ENCODE data around the gene MTA2. TPM values are rescaled to one million over a fixed set of nuclear protein-coding genes. Genes with fewer than 3 reads are reported as not detected.
A peak's percentile ranks its signal among the peaks of the same experiment; 100 is the strongest.
"Not testable (repeated sequence)": the region's sequence is repeated elsewhere in the genome, so short reads cannot be mapped to it uniquely, and the experiment has no call there.

Gene MTA2
- total RNA-seq, 1 experiment from 2014 or later, result 87.5 TPM

DNA sequence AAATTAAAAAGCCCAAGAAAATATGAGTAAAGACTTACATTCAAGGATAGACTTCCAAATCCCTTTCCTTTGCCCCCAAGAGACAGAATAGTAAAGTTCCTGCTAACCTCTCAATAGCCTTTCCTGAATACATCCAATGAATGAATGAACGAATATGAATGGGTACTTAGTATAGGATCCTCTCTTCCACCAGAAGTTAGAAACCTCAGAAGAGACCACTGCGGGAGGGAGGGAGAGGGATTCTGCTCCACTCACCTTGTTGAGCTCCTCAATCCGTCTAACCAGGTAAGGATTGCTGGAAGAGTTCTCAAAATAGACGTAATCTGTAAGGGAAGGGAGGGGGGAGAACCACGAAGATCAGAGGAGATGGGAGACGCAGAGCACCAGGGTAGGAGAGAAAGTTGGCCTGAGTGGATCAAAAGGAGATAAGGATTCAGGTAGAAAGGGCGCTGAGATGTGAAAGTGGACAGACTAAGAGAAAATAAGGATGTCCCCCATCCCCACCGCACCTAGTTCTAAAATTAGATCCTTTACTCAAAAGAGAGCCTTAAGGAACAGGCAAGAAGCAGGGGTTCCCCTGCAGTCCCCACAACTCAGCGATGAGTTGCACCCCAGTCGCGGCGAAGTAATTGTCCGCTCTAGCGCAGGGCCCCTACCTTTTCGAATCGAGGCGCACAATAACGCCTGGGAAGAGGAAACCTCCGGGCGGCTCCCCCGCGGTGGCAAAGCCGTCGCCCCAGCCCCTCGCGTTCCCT lies 1.1 kb downstream of the MTA2 start:
- DNase-seq (ENCODE audit: low read depth), result no peak
- in situ Hi-C loops (cut with HindIII; ENCODE audit: low pct_unique_long_range_greater_than_20kb, low sequenced_read_pairs), result no loop called here

DNA sequence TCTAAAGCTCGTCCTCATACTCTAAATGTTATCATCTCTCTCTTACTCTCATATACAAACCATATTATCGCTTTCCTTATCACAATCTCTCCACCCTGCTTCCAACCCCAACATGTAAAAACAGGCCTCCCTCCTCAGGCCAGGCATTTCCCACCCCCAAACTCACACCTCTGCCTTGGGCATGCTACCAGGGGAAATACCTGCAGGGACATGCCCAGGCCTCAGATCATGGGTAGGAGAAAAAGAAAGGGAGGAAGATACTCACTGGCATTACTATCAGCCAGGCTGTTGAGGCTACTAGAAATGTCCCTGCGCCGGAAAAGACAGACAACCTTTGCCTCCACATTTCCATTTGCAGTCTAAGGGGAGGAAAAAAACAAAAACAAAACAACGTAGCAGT lies 1.8 kb downstream of the MTA2 start:
- in situ Hi-C loops (cut with HindIII; ENCODE audit: low pct_unique_long_range_greater_than_20kb, low sequenced_read_pairs), result no loop called here
- DNase-seq (ENCODE audit: low read depth), result no peak

DNA sequence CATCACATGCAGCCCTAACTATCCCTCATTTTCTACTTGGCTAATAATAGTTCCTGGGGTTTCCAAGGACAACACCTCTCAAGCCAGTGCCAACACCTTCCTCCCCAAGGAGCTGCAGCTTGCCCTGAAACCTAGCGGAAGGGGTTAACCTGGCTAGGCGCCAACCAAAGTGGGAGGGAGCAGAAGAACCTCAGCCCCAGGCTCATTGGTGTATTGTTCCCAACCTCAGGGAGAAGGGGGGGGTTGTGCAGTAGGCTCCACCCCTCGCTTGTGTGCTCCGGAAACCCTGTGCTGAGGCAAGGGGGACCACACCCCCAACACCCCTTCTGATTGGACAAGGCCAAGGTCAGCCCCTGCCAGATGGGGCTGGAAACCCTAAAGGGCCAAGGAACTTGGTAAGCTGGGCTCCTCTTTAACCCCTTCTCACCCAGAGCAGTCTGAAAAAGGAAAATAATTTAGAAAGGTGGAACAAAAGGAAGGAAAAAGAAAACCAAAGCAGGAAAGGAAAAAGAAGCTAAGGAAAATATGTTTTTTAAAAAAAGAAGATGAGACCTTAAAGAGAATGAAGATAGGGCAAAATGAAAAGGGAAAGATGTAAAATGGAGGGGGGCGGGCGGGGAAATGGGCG lies 2.5 kb downstream of the MTA2 start:
- in situ Hi-C loops (cut with HindIII; ENCODE audit: low pct_unique_long_range_greater_than_20kb, low sequenced_read_pairs), result no loop called here
- DNase-seq (ENCODE audit: low read depth), result peak; percentile 97

DNA sequence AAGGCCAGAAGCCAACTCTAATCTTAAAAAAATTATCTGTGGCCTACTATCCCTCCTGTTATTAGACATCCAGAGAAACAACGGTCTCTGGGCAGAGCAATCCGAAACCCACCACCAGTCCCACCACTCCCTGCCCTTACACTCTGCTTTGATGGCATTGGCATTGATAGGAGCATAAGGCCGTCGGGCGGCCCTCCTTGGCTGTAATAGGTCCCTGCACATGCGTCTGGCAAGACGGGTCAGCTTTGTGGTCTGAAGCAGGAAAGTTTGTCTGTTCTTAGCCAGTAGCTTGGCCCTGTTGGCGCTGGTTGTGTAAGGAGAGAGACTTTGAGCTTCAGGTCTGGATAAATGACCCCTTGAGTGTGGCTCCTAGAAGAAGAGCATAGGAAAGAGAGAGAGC lies 6.5 kb downstream of the MTA2 start:
- in situ Hi-C loops (cut with HindIII; ENCODE audit: low pct_unique_long_range_greater_than_20kb, low sequenced_read_pairs), result no loop called here
- DNase-seq (ENCODE audit: low read depth), result no peak

DNA sequence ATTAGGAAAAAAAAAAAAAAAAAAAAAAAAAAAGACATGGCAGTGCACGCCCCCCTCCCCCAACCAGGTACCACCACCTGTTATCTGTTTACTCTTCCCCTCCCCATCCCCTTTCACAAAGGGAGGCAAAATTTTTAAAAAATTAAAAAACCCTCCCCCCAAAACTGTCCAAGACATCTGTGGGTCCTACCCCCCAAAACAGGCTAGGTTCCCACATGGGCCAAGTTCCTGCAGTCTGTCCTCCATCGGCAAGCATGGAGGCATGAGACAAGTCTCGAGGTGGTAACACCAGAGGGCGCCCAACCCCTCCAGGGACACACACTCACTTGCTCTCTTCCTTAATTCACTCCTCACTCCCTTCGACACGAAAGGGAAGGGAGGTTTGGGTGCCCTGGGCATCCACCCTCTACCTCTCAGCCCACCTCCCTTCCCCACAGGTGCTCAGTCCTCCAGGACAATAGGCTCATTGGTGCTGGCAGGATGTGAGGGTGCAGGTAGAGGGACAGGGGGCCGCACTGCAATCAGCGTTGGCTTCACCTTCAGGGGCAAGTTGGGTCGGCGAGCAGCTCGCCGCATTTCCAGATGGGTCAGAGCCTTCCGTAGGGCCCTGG lies 8.1 kb downstream of the MTA2 start:
- in situ Hi-C loops (cut with HindIII; ENCODE audit: low pct_unique_long_range_greater_than_20kb, low sequenced_read_pairs), result no loop called here
- DNase-seq (ENCODE audit: low read depth), result no peak

DNA sequence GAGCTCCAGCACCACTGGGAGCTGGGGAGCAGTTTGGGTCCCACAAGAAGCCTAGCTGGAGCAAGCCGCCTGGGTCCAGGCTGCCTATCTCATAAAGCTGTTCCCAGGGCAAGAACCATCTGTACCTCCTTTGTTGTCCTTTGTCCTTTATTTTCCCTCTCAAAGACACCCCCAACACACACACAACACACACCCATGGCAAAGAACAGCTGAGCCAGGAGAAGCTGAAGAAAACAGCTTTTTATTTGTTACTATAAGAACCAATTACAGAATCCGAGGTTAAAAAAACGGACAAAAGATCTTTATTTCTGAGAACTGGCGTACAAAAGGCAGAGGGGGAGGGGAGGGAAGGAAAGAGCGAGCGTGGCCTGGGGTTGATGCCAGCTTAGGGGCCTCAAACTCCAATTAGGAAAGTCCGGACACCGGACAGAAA lies 8.7 kb downstream of the MTA2 start:
- DNase-seq (ENCODE audit: low read depth), result no peak
- in situ Hi-C loops (cut with HindIII; ENCODE audit: low pct_unique_long_range_greater_than_20kb, low sequenced_read_pairs), result no loop called here

DNA sequence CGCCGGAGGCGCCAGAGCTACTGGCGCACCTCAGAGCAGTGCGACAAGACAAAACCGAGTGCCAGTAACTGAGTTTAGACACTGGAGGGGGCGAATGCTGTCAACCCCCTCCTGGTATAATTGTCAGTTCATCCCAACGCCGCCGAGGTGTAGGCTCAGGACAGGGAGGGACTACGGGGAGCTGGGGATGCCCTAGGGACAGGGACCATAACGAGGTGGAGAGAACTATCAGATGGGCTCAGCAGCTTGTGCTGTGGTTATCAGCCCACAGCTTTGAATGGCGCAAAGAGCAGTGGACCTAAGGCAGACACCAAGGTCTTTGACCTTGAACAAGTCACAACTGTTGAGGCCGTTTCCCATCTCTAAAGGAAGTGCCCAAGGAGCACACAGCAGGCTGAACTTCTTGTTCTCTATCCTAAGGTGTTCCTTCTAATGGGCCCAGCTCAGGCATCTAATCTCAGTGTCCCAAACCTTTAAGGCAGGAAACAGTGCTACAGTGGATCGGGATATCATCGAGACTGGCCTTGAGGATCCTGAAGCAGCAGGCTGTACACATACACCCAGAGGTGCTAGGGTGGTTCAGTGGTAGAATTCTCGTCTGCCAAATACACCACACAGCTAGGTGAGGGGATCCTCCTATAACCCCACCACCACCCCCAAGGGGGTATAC lies 9.4 kb downstream of the MTA2 start:
- in situ Hi-C loops (cut with HindIII; ENCODE audit: low pct_unique_long_range_greater_than_20kb, low sequenced_read_pairs), result no loop called here
- no peak for DNase-seq (ENCODE audit: low read depth)

DNA sequence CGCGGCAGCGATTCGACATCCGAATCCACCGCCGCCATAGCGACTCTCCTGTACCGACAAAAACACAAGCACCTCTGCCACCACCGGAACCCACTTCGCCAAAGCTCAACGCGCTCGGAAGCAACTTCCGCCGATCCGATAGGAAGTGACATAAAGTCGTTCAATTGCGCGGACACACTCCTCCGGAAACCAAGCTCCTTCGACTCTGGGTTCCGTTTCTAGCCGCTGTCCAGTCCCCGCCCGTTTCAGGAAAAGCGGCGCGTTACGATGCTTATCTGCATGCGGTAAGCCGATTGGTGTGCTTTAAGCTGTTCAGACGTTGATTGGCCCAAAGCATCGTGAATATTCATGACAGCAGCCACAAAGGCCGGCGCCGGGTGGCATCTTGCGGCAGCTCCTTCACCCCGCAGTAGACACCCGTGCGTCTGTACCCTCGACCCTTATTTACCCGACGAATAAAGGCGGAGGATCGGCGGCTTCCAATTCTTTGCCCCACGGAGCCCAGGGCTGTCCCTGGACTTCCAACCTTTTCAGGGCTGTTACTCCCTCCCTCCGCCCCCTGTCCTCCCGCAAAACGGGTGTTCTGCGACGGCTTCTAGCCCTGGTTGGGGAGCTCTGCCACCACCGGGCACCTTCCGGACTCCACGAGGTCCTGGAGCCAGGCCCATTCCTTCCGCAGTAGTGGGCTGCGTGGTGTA lies 10.1 kb downstream of the MTA2 start, which contains the start of gene TUT1:
TSS of gene TUT1 (minus strand) at position 76 of the 698 bp plus-strand sequence. CDS start at position 38, 38 bp downstream.
- peak; percentile 97 for DNase-seq (ENCODE audit: low read depth)
- in situ Hi-C loops (cut with HindIII; ENCODE audit: low pct_unique_long_range_greater_than_20kb, low sequenced_read_pairs), result no loop called here

DNA sequence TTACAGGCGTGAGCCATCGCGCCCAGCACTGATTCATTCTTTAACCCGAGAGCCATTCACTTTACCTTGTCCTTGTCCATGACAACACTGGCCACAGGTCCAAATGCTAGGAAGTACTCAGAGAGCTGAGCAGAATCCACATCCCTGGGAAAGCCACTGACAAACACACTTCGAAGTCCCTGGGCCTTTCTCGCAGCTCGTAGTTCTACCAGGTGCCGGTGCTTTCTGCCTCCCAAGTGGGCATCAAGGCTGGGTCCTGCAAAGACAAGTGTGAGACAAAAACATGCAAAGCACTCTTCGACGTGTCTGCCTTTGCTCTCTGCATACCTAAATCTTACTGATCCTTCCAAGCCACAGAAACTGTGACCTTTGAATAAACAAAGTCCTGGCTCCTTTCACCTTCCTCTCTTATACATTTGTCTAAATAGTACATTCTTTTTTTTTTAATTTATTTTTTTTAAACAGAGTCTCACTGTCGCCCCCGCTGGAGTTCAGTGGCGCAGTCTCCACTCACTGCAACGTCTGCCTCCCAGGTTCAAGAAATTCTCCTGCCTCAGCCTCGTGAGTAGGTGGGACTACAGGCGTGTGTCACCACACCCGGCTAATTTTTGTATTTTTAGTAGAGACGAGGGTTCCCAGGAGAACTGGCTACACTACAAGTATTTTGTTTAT lies 12.6 kb downstream of the MTA2 start:
- in situ Hi-C loops (cut with HindIII; ENCODE audit: low pct_unique_long_range_greater_than_20kb, low sequenced_read_pairs), result no loop called here

DNA sequence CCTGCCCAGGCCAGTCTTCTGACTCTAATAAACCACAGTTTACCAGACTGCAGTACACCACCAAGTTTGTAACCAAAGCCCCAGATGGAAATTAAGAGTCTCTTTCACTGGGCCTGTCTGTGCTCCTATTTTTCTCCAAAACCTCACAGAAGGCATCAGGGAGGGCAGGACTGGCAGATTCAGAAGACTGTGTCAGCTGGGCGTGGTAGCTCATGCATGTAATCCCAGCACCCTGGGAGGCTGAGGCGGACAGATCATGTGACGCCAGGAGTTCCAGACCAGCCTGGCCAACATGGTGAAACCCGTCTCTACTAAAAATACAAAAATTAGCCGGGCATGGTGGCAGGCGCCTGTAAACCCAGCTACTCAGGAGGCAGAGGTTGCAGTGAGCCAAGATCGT lies 16.3 kb downstream of the MTA2 start:
- in situ Hi-C loops (cut with HindIII; ENCODE audit: low pct_unique_long_range_greater_than_20kb, low sequenced_read_pairs); DNase-seq (ENCODE audit: low read depth): not testable (repeated sequence)

More for the DNA sequence above, 12.6 kb downstream of the MTA2 start:
- DNase-seq (ENCODE audit: low read depth), result peak; percentile 62

DNA sequence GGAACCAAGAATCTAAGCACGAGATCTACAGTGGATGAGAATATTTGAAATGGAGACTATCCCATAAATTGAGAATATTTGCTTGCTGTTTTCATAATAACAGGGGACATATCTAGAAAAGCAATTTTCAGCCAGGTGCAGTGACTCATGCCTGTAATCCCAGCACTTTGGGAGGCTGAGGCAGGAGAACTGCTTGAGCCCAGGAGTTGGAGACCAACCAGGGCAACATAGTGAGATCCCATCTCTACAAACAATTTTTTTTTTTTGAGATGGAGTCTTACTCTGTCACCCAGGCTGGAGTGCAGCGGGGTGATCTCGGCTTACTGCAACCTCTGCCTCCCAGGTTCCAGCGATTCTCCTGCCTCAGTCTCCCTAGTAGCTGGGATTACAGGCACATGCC lies 19.9 kb downstream of the MTA2 start:
- DNase-seq (ENCODE audit: low read depth); in situ Hi-C loops (cut with HindIII; ENCODE audit: low pct_unique_long_range_greater_than_20kb, low sequenced_read_pairs): not testable (repeated sequence)

DNA sequence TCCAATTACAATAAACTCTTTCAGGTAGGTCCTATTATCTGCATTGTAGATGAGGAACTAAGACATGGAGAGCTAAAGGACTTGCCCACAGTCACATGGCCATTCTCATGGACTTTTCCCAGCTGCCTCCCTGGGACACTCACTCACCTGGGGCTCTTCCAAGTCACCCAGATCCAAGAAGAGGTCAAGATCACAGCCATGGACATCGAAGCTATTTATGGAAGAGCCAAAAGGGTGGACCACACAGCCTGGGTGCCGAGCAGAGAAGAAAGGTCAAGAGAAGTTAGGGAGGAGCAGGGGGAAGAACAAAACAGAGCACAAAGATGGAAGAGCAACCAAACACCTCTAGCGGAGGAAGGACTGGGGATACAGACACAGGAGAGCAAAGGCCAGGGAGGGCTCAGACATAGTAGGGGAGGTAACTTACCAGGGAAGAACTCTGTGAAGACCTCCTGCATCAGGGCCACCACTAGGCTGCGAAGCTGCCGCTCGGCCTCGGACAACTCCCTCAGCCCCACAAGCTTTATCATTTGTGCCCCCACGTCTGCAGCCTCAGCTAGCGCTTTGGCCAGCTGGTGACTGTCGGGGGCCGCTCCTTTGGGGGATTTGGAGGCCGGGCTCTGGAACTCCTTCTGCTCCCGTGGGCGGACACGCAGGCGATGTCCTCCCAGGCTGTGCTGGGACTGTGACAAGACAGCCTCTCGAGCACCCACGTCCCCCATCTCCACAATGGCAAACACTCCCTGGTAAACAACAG lies 20.5 kb downstream of the MTA2 start:
- in situ Hi-C loops (cut with HindIII; ENCODE audit: low pct_unique_long_range_greater_than_20kb, low sequenced_read_pairs), result no loop called here
- DNase-seq (ENCODE audit: low read depth), result no peak

DNA sequence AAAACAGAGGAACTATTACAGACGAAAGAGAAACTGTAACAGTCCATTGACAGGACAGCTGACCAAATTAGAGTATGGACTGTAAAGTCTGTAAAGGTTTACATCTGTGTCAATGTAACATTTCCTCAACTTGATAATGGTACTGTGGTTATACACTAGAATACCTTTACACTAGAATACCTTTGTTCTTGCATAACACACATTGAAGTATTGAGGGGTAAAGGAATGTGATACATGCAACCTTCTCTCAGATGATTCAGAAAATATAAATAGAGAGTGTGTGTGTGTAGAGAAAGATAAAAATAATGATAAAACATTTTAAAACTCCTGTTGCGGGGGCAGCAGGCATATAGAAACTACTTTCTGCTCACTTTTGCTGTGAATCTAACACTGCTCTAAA lies 22.4 kb downstream of the MTA2 start:
- no peak for DNase-seq (ENCODE audit: low read depth)
- in situ Hi-C loops (cut with HindIII; ENCODE audit: low pct_unique_long_range_greater_than_20kb, low sequenced_read_pairs), result no loop called here

DNA sequence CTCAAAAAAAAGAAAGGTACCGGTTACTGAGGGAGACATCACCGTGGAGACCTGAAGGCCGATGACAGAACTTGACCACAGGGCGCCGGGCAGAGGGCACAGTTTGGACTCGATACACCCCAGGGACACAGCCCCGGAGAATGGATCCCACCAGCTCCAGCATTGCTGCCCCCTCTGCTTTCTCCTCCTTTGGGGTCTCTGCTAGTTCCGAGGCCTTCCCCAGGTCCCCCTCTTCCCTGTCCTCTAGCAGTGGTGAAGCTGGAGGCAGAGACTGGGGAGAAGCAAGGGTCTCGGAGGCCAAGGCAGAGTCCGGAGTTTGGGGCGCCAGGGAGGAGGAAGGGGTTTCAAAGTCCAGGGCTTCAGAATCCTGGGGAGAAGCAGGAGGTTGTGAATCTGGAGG lies 23.1 kb downstream of the MTA2 start:
- DNase-seq (ENCODE audit: low read depth), result no peak
- in situ Hi-C loops (cut with HindIII; ENCODE audit: low pct_unique_long_range_greater_than_20kb, low sequenced_read_pairs), result no loop called here

DNA sequence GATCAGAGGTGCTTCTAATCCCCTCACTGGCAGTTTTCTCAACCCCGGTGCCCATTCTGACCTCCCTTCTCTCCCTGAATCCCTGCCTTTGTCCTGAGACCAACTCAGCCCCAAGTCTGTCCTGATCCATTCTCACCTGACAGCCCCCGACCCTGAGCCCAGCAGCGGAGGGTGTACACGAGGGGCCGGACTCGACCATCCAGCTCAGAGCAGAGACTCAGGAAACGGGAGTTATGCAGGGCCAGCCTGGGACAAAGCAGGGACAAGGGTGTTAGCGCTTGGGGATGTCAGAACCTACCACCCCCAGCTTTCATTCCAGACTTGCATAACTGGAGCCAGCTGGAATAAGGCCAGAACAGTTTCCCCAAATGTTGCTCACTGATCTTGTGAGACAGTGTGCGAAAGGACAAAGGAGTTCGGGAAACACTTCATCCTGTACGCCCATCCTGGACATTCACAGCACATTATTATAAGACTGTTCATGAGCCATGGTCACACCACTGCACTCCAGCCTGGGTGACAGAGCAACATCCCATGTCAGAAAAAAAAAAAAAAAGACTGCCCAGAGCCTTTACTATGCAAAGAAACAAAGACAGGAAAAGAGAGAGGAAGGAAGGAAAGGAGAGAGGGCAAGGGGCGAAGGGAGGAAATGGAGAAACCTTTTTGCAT lies 24.5 kb downstream of the MTA2 start:
- DNase-seq (ENCODE audit: low read depth), result no peak
- in situ Hi-C loops (cut with HindIII; ENCODE audit: low pct_unique_long_range_greater_than_20kb, low sequenced_read_pairs), result no loop called here

DNA sequence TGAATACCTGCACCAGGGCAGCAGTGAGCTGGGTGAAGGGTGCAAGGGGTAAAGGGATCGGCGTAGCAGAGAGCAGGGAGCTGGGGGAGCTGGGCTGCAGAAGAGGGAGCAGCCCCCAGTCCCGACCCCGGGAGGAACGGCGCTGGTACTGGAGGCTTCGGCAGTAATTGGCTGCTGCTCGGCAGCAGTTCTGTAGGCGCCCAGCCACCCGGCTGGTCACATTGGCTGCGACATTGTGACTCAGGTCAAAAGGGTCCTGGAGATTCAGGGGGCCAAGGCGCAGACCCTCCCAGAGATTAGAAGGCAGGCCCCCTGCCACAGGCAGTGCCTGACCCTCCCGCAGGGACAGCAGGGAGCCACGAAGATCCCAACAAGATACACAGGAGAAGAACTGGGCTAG lies 25.8 kb downstream of the MTA2 start:
- in situ Hi-C loops (cut with HindIII; ENCODE audit: low pct_unique_long_range_greater_than_20kb, low sequenced_read_pairs), result no loop called here
- DNase-seq (ENCODE audit: low read depth), result no peak

DNA sequence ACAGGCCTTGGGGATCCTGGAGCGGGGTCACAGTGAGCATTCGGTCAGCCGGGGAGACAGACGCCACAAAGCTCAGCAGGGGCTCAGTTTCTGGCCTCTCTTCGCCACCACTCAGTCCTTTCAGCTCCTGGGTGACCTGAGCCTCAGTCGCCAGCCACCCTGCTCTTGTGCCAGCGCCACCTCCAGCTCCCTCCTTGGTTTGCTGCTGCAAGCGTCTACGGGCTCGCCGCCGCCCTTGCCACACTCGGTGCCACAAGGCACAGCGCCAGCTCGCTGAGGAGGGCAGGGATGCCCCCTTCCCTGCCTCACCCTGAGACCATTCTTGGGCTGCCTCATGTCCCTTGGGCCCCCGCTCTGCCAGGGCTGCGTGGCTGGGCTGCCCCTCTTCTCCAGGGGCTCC lies 26.5 kb downstream of the MTA2 start:
- DNase-seq (ENCODE audit: low read depth), result no peak
- in situ Hi-C loops (cut with HindIII; ENCODE audit: low pct_unique_long_range_greater_than_20kb, low sequenced_read_pairs), result no loop called here
